Panc1 (cell line): Measurements from ENCODE around the gene NAV1. TPM values are rescaled to one million over a fixed set of nuclear protein-coding genes. Genes with fewer than 3 reads are reported as not detected.

Source experiments
- ATAC-seq: fragments of 200-7000 bp; cut with Tn5 transposase; 2 replicates; pipeline ENCODE4 v1.9.1; 2020; ENCODE audit warnings: mild to moderate bottlenecking, moderate library complexity
- BruUV-seq: library from RNA; stranded (reverse); fragments of 400-500 nt; replicated peaks from 2 replicates; lab custom pipeline; 2021; lab: Mats Ljungman, UMichigan
- CTCF ChIA-PET: fragments of 300-600 bp; sonication (Branson Sonifier 250); formaldehyde crosslinking; loops from one replicate; lab custom pipeline; 2022; ENCODE audit warnings: antibody characterized with exemption; lab: Charles Lee
- POLR2A ChIA-PET: fragments of 300-600 bp; sonication (Branson Sonifier 250); formaldehyde crosslinking; loops from one replicate; lab custom pipeline; 2022; ENCODE audit warnings: antibody characterized with exemption; lab: Charles Lee
- DNase-seq: peaks from one replicate; pipeline ENCODE4 v3.0.0-alpha.2; 2010; ENCODE audit warnings: low read depth, low spot score
- H3K27ac ChIP-seq: 2 replicates; pipeline ENCODE4 v1.5.1; 2011; ENCODE audit warnings: mild to moderate bottlenecking, low read length, inconsistent platforms
- H3K27me3 ChIP-seq: fragments of 200-500 bp; sonication (Bioruptor generic); 2 replicates; pipeline ENCODE4 v1.6.0; 2014; ENCODE audit warnings: low read length, inconsistent platforms; ENCODE audit not compliant: control insufficient read depth, insufficient read depth
- H3K36me3 ChIP-seq: fragments of 200-500 bp; sonication (Bioruptor generic); 2 replicates; pipeline ENCODE4 v1.5.1; 2014; ENCODE audit warnings: inconsistent platforms, mild to moderate bottlenecking, low read length, moderate library complexity; ENCODE audit not compliant: control insufficient read depth, insufficient read depth
- H3K4me1 ChIP-seq: 2 replicates; pipeline ENCODE4 v1.5.1; 2011; ENCODE audit warnings: inconsistent platforms, mild to moderate bottlenecking, low read length, moderate library complexity; ENCODE audit not compliant: control insufficient read depth, insufficient read depth
- H3K4me3 ChIP-seq, 2 experiments: 2 replicates each; pipeline ENCODE4 v1.5.1; 2011 to 2012; ENCODE audit warnings: low read depth in 2 of 2, low read length in 2 of 2, mild to moderate bottlenecking in 2 of 2, inconsistent platforms in 1 of 2, moderate library complexity in 1 of 2
- H3K9me3 ChIP-seq: fragments of 200-500 bp; sonication (Bioruptor generic); 2 replicates; pipeline ENCODE4 v1.5.1; 2014; ENCODE audit warnings: low read depth, mild to moderate bottlenecking, inconsistent platforms, low read length, moderate library complexity; ENCODE audit not compliant: control insufficient read depth, insufficient read depth
- CTCF ChIP-seq: fragments of 450-650 bp; IDR thresholded peaks from 2 replicates; pipeline ENCODE4 v1.5.1; 2017; ENCODE audit warnings: mild to moderate bottlenecking
- POLR2AphosphoS5 ChIP-seq: IDR thresholded peaks from 2 replicates; pipeline ENCODE4 v1.6.1; 2012; ENCODE audit warnings: mild to moderate bottlenecking, low read depth, low read length, moderate library complexity
- SIN3A ChIP-seq: IDR thresholded peaks from 2 replicates; pipeline ENCODE4 v1.6.1; 2012; ENCODE audit warnings: low read depth, mild to moderate bottlenecking, low read length, moderate library complexity, borderline replicate concordance; ENCODE audit not compliant: insufficient read depth
- TCF7L2 ChIP-seq: IDR thresholded peaks from 2 replicates; pipeline ENCODE4 v1.6.1; 2011; ENCODE audit warnings: mild to moderate bottlenecking, low read depth, low read length, inconsistent platforms
- in situ Hi-C: cut with HindIII; loops from 2 replicates; pipeline ENCODE4 v1.10.0; 2016; ENCODE audit warnings: low sequenced_read_pairs, low pct_unique_long_range_greater_than_20kb
- intact Hi-C: fragments of 100-400 bp; cut with micrococcal nuclease; formaldehyde crosslinking; loops from one replicate; pipeline ENCODE4 v1.10.0; 2022; ENCODE audit not compliant: unreplicated experiment
- total RNA-seq: library from RNA; stranded (reverse); gene quantifications from one replicate; pipeline ENCODE4 v1.2.1, GENCODE V29; 2021; ENCODE audit not compliant: unreplicated experiment
- TF ChIP-seq, protein P1 (sequence below), 2 experiments: IDR thresholded peaks; 2 replicates each; pipeline ENCODE4 v1.6.1; 2011 to 2012; ENCODE audit warnings: low read depth in 2 of 2, control low read depth in 1 of 2, low read length in 1 of 2, mild to moderate bottlenecking in 1 of 2, moderate library complexity in 1 of 2; ENCODE audit not compliant: insufficient read depth in 1 of 2

The NAV1 gene
- total RNA-seq, 1 experiment from 2014 or later, result 29.0 TPM

DNA sequence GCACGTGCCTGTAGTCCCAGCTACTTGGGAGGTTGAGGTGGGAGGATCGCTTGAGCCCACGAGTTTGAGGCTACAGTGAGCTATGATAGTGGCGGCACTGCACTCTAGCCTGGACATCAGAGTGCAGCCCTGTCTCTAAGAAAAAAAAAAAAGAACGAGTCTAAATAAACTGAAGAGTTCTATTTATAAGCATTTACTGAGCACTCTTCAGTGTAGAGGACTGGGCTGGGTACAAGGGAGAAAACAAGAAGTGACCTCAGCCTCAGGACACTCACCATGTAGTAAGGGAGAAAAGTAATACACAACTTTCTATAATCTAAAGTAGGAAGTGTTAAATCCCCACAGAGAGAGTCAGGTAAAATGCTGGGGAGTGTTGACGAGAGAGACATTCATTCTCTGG is 35.0 kb downstream of the NAV1 start:
- TF ChIP-seq, protein P1, sequence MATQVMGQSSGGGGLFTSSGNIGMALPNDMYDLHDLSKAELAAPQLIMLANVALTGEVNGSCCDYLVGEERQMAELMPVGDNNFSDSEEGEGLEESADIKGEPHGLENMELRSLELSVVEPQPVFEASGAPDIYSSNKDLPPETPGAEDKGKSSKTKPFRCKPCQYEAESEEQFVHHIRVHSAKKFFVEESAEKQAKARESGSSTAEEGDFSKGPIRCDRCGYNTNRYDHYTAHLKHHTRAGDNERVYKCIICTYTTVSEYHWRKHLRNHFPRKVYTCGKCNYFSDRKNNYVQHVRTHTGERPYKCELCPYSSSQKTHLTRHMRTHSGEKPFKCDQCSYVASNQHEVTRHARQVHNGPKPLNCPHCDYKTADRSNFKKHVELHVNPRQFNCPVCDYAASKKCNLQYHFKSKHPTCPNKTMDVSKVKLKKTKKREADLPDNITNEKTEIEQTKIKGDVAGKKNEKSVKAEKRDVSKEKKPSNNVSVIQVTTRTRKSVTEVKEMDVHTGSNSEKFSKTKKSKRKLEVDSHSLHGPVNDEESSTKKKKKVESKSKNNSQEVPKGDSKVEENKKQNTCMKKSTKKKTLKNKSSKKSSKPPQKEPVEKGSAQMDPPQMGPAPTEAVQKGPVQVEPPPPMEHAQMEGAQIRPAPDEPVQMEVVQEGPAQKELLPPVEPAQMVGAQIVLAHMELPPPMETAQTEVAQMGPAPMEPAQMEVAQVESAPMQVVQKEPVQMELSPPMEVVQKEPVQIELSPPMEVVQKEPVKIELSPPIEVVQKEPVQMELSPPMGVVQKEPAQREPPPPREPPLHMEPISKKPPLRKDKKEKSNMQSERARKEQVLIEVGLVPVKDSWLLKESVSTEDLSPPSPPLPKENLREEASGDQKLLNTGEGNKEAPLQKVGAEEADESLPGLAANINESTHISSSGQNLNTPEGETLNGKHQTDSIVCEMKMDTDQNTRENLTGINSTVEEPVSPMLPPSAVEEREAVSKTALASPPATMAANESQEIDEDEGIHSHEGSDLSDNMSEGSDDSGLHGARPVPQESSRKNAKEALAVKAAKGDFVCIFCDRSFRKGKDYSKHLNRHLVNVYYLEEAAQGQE (IDR thresholded peaks at IDR 0.05; ENCODE audit: insufficient read depth in 1 of 2, low read depth in 2 of 2, low read length in 1 of 2), result no peak
- TF ChIP-seq SIN3A (no peak), CTCF (no peak)
- ATAC-seq, result no peak
- no peaks in the 10 kb centered on the region for H3K36me3 ChIP-seq
- ChIA-PET POLR2A (no interaction called here), CTCF (no interaction called here)
- intact Hi-C loops (no loop called here), in situ Hi-C loops (no loop called here)
- no peak overlapping the region for H3K4me3 ChIP-seq
- H3K4me1 ChIP-seq, result no peaks in the 10 kb centered on the region
- H3K27me3 ChIP-seq, result no peaks in the 10 kb centered on the region
- BruUV-seq, result no TSS peak
- no peak for DNase-seq
- H3K27ac ChIP-seq, result no peak overlapping the region
- H3K9me3 ChIP-seq, result no peaks in the 10 kb centered on the region

DNA sequence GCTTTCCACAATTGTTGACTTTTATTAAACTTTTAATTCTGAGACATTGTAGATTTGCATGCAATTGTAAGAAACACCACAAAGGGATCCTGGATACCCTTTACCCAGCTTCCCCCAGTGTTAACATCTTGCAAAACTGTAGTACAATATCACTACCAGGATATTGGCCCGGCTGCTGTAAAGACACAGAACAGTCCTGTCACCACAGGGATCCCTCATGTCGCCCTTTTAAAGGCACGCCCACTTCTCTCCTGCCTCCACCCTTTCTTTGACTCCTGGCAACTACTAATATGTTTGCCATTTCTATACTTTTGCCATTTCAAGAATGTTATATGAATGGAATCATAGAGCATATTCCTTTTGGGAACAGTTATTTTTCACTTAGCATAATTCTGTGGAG is 37.0 kb downstream of the NAV1 start:
- ATAC-seq, result no peak
- CTCF ChIA-PET, result interaction anchor here (0.6 kb wide), 1 partner anchor 32 kb away, joined by 3 read pairs; no protein-coding TSS in a partner anchor
- Histone ChIP-seq H3K36me3 (no peaks in the 10 kb centered on the region), H3K27me3 (no peaks in the 10 kb centered on the region), H3K27ac (no peak overlapping the region), H3K4me1 (no peaks in the 10 kb centered on the region), H3K4me3 (no peak overlapping the region), H3K9me3 (no peaks in the 10 kb centered on the region)
- POLR2A ChIA-PET, result no interaction called here
- in situ Hi-C loops, result no loop called here
- DNase-seq, result no peak
- intact Hi-C loops, result no loop called here
- no TSS peak for BruUV-seq
- no peak for TF ChIP-seq TCF7L2
- TF ChIP-seq, protein P1 (IDR thresholded peaks at IDR 0.05; ENCODE audit: insufficient read depth in 1 of 2, low read depth in 2 of 2, low read length in 1 of 2), result no peak
- TF ChIP-seq CTCF, result no peak
- TF ChIP-seq POLR2AphosphoS5, result no peak
- TF ChIP-seq SIN3A, result no peak
